SK-N-SH treated with all-trans-retinoic acid at 6 μM for 48 hours (cell line): ENCODE measurements around the gene WDR48.

ENCODE experiments used
- ATAC-seq: fragments of 200-7000 bp; cut with Tn5 transposase; 3 replicates; pipeline ENCODE4 v1.9.1; 2020; ENCODE audit warnings: mild to moderate bottlenecking, moderate library complexity
- CREB5 ChIP-seq: fragments of 250-450 bp; sonication (Bioruptor Pico); IDR thresholded peaks from 2 replicates; pipeline ENCODE4 v1.5.1; 2020; ENCODE audit warnings: low read depth, mild to moderate bottlenecking, moderate library complexity
- CSDC2 ChIP-seq: fragments of 250-450 bp; sonication (Bioruptor Pico); IDR thresholded peaks from 2 replicates; pipeline ENCODE4 v1.5.0; 2020; ENCODE audit warnings: mild to moderate bottlenecking, moderate library complexity
- CSRNP3 ChIP-seq: fragments of 250-450 bp; sonication (Bioruptor Pico); IDR thresholded peaks from 2 replicates; pipeline ENCODE4 v1.5.1; 2021; ENCODE audit warnings: mild to moderate bottlenecking, moderate library complexity
- ESRRG ChIP-seq: fragments of 250-450 bp; sonication (Bioruptor Pico); IDR thresholded peaks from 2 replicates; pipeline ENCODE4 v1.6.1; 2021; ENCODE audit warnings: mild to moderate bottlenecking
- GLIS3 ChIP-seq: fragments of 250-450 bp; sonication (Bioruptor Pico); IDR thresholded peaks from 2 replicates; pipeline ENCODE4 v1.5.0; 2020; ENCODE audit warnings: mild to moderate bottlenecking, moderate library complexity
- ISL1 ChIP-seq: fragments of 250-450 bp; sonication (Bioruptor Pico); IDR thresholded peaks from 2 replicates; pipeline ENCODE4 v2.1.2; 2022; ENCODE audit warnings: mild to moderate bottlenecking, moderate library complexity
- OSR1 ChIP-seq: fragments of 250-450 bp; sonication (Bioruptor Pico); IDR thresholded peaks from 2 replicates; pipeline ENCODE4 v1.8.0; 2022; ENCODE audit warnings: moderate library complexity, mild to moderate bottlenecking, inconsistent platforms
- PATZ1 ChIP-seq: fragments of 250-450 bp; sonication (Bioruptor Pico); IDR thresholded peaks from 2 replicates; pipeline ENCODE4 v1.8.0; 2020; ENCODE audit warnings: mild to moderate bottlenecking, moderate library complexity, borderline replicate concordance
- POU6F1 ChIP-seq: fragments of 250-450 bp; sonication (Bioruptor Pico); IDR thresholded peaks from 2 replicates; pipeline ENCODE4 v1.8.0; 2021; ENCODE audit warnings: low read depth, mild to moderate bottlenecking, moderate library complexity, borderline replicate concordance
- PPARA ChIP-seq: fragments of 250-450 bp; sonication (Bioruptor Pico); IDR thresholded peaks from 2 replicates; pipeline ENCODE4 v1.5.0; 2020; ENCODE audit warnings: mild to moderate bottlenecking, borderline replicate concordance
- RARB ChIP-seq: fragments of 250-450 bp; sonication (Bioruptor Pico); IDR thresholded peaks from 2 replicates; pipeline ENCODE4 v1.8.0; 2021; ENCODE audit warnings: mild to moderate bottlenecking, moderate library complexity
- SNAI2 ChIP-seq: fragments of 250-450 bp; sonication (Bioruptor Pico); IDR thresholded peaks from 2 replicates; pipeline ENCODE4 v1.5.0; 2020; ENCODE audit warnings: mild to moderate bottlenecking, moderate library complexity
- TCF4 ChIP-seq: fragments of 250-450 bp; sonication (Bioruptor Pico); IDR thresholded peaks from 2 replicates; pipeline ENCODE4 v1.8.0; 2021; ENCODE audit warnings: mild to moderate bottlenecking, moderate library complexity, borderline replicate concordance
- TOX ChIP-seq: fragments of 250-450 bp; sonication (Bioruptor Pico); IDR thresholded peaks from 2 replicates; pipeline ENCODE4 v1.8.0; 2021; ENCODE audit warnings: mild to moderate bottlenecking, moderate library complexity, borderline replicate concordance
- TSHZ2 ChIP-seq: fragments of 250-450 bp; sonication (Bioruptor Pico); IDR thresholded peaks from 2 replicates; pipeline ENCODE4 v1.5.0; 2020; ENCODE audit warnings: mild to moderate bottlenecking, moderate library complexity
- ZC3H10 ChIP-seq: fragments of 250-450 bp; sonication (Bioruptor Pico); IDR thresholded peaks from 2 replicates; pipeline ENCODE4 v1.5.1; 2021; ENCODE audit warnings: mild to moderate bottlenecking, moderate library complexity
- ZFP3 ChIP-seq: fragments of 250-450 bp; sonication (Bioruptor Pico); IDR thresholded peaks from 2 replicates; pipeline ENCODE4 v1.5.0; 2020; ENCODE audit warnings: mild to moderate bottlenecking, moderate library complexity
- ZFP30 ChIP-seq: fragments of 450-650 bp; formaldehyde crosslinking; IDR thresholded peaks from 2 replicates; pipeline ENCODE4 v1.5.0; 2022; ENCODE audit warnings: mild to moderate bottlenecking, moderate library complexity
- ZNF565 ChIP-seq: fragments of 450-650 bp; formaldehyde crosslinking; conservative IDR thresholded peaks from 2 replicates; pipeline ENCODE4 v1.5.0; 2020; ENCODE audit warnings: low read depth, mild to moderate bottlenecking, moderate library complexity
- ZNF70 ChIP-seq: fragments of 450-650 bp; formaldehyde crosslinking; IDR thresholded peaks from 2 replicates; pipeline ENCODE4 v1.5.0; 2020; ENCODE audit warnings: mild to moderate bottlenecking, moderate library complexity
- ZNF8 ChIP-seq: fragments of 450-650 bp; formaldehyde crosslinking; IDR thresholded peaks from 2 replicates; pipeline ENCODE4 v1.5.0; 2020; ENCODE audit warnings: mild to moderate bottlenecking, moderate library complexity

Gene WDR48

GRCh38 chr3:39019299-39019698, 32.5 kb upstream of the WDR48 start:
- ATAC-seq = no peak
- TF ChIP-seq TSHZ2 (CRISPR knock-in tag) (no peak), SNAI2 (CRISPR knock-in tag) (no peak), PPARA (CRISPR knock-in tag) (no peak), GLIS3 (CRISPR knock-in tag) (no peak), ZNF565 (CRISPR knock-in tag) (no peak), POU6F1 (CRISPR knock-in tag) (no peak), PATZ1 (CRISPR knock-in tag) (no peak), ZFP3 (CRISPR knock-in tag) (no peak), TCF4 (CRISPR knock-in tag) (no peak), ZC3H10 (no peak), ZNF70 (no peak), OSR1 (CRISPR knock-in tag) (no peak), TOX (CRISPR knock-in tag) (no peak), CSRNP3 (CRISPR knock-in tag) (no peak), ZNF8 (CRISPR knock-in tag) (no peak)

- no peak for ATAC-seq
- TF ChIP-seq RARB (CRISPR knock-in tag) = no peak
- no peak for TF ChIP-seq ISL1 (CRISPR knock-in tag)
- TF ChIP-seq ZC3H10 = no peak
- TF ChIP-seq CREB5 (CRISPR knock-in tag) = no peak
- no peak for TF ChIP-seq ESRRG (CRISPR knock-in tag)
- TF ChIP-seq ZNF70 = no peak
- TF ChIP-seq TOX (CRISPR knock-in tag) = no peak
- no peak for TF ChIP-seq OSR1 (CRISPR knock-in tag)
- TF ChIP-seq ZNF565 (CRISPR knock-in tag) = no peak
- TF ChIP-seq ZFP30 (CRISPR knock-in tag) = no peak
- no peak for TF ChIP-seq TSHZ2 (CRISPR knock-in tag)
- no peak for TF ChIP-seq GLIS3 (CRISPR knock-in tag)
- TF ChIP-seq ZNF8 (CRISPR knock-in tag) = no peak
- TF ChIP-seq TCF4 (CRISPR knock-in tag) = no peak
- TF ChIP-seq CSDC2 (CRISPR knock-in tag) = no peak
- TF ChIP-seq, all 23 proteins: peak for 0
Observed at GRCh38 chr3:39021029-39021428, 30.8 kb upstream of the WDR48 start.
